Lung (tissue), 12 donors: Measurements from ENCODE around the gene SDK2. TPM values are rescaled to one million over a fixed set of nuclear protein-coding genes. Genes with fewer than 3 reads are reported as not detected.

Source experiments
- ATAC-seq: fragments of 200-7000 bp; cut with Tn5 transposase; one replicate; pipeline ENCODE4 v1.9.1; 2020; ENCODE audit warnings: moderate number of reproducible peaks; ENCODE audit not compliant: insufficient read depth, low FRiP score
- DNase-seq, 3 donors: peaks; one replicate each; pipeline ENCODE4 v3.0.0-alpha.2; 2013 to 2017
- H3K27ac ChIP-seq, 2 donors: one replicate each; pipeline ENCODE4 v1.5.1; 2013; ENCODE audit warnings: mild to moderate bottlenecking in 2 of 2, moderate library complexity in 2 of 2, control low read depth in 1 of 2, inconsistent platforms in 1 of 2, low read depth in 1 of 2, low read length in 1 of 2
- H3K27me3 ChIP-seq, 3 donors: one replicate each; pipeline ENCODE4 v1.5.1; 2013; ENCODE audit warnings: low read length in 2 of 3; ENCODE audit not compliant: control insufficient read depth in 3 of 3, insufficient read depth in 3 of 3
- H3K36me3 ChIP-seq, 4 donors: one replicate each; pipeline ENCODE4 v1.5.1; 2013; ENCODE audit warnings: low read length in 4 of 4, mild to moderate bottlenecking in 1 of 4, moderate library complexity in 1 of 4; ENCODE audit not compliant: control insufficient read depth in 4 of 4, insufficient read depth in 4 of 4
- H3K4me1 ChIP-seq, 5 donors: one replicate each; pipeline ENCODE4 v1.5.1; 2013; ENCODE audit warnings: low read length in 5 of 5, mild to moderate bottlenecking in 2 of 5, moderate library complexity in 1 of 5; ENCODE audit not compliant: control insufficient read depth in 5 of 5, insufficient read depth in 5 of 5
- H3K4me3 ChIP-seq: one replicate; pipeline ENCODE4 v1.5.1; 2013; ENCODE audit warnings: mild to moderate bottlenecking, control low read depth, moderate library complexity
- H3K9ac ChIP-seq, 2 donors: one replicate each; pipeline ENCODE4 v1.5.1; 2013; ENCODE audit warnings: low read length in 2 of 2, control low read depth in 1 of 2; ENCODE audit not compliant: insufficient read depth in 1 of 2
- H3K9me3 ChIP-seq, 4 donors: one replicate each; pipeline ENCODE4 v1.5.1; 2013; ENCODE audit warnings: low read length in 3 of 4, mild to moderate bottlenecking in 1 of 4, moderate library complexity in 1 of 4; ENCODE audit not compliant: control insufficient read depth in 4 of 4, insufficient read depth in 3 of 4
- WGBS, 2 donors: extraction: QIAGEN DNeasy Blood & Tissue Kit; methylation state at CpG; one replicate each; pipeline ENCODE4 v1.1.7; 2013; 5-methylcytosine and 5-hydroxymethylcytosine counted together
- polyA plus RNA-seq, 2 donors: library from polyadenylated mRNA; stranded (reverse); fragments of 200-250 nt; gene quantifications; one replicate each; pipeline ENCODE4 v1.2.1, GENCODE V29; 2013
- total RNA-seq, 2 donors: library from RNA; depleted of rRNA in 1 of 2; stranded (reverse); fragments of >200 nt in 1 of 2; gene quantifications; one replicate each; pipeline ENCODE4 v1.2.1, GENCODE V29; 2014 to 2021
- TF ChIP-seq, protein P1 (sequence below): IDR thresholded peaks from 2 replicates; pipeline ENCODE4 v1.5.1; 2012; ENCODE audit warnings: mild to moderate bottlenecking; ENCODE audit errors: control extremely low read depth, extremely low read depth
- donor health status: control.
- donor health status: control.
- donor health status: Bipolar disorder and iron deficiency.
- donor health status: healthy.
- donor health status: DM: yes; HTN: yes; CAD: no.

SDK2 gene
- total and polyA plus RNA-seq, 4 donors, result 0.91 to 41.7 (median 4.3) TPM

DNA sequence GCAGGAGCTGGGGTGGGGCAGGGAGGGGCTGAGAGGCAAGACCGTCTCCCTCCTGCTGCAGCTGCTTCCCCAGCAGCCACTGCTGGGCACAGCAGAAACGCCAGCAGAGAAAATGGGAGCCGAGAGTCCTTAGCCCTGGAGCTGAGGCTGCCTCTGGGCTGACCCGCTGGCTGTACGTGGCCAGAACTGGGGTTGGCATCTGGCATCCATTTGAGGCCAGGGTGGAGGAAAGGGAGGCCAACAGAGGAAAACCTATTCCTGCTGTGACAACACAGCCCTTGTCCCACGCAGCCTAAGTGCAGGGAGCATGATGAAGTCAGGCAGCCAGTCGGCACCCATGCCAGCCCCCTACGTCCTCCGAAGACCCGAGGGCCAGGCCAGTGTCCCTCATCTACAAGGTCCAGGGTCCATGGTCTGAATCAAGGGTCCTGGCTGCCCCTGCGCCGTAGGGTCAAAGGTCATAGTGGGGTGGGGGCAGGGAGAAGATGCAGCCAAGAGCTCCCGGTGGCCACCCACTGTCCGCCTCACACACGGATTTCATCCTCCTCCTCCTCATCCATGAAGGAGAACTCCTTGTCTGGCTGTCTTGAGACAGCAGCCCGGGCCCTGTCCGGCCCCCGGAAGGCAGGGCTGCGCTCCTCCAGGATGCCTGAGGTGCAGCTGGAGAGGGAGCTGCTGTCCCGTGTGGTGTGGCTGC, 359.2 kb downstream of the SDK2 start:
- DNase-seq (no peak), ATAC-seq (no peak)
- H3K9me3 ChIP-seq, result no peaks in the 10 kb centered on the region
- no peak overlapping the region for H3K9ac ChIP-seq
- H3K27me3 ChIP-seq, result no peaks in the 10 kb centered on the region
- TF ChIP-seq, protein P1, sequence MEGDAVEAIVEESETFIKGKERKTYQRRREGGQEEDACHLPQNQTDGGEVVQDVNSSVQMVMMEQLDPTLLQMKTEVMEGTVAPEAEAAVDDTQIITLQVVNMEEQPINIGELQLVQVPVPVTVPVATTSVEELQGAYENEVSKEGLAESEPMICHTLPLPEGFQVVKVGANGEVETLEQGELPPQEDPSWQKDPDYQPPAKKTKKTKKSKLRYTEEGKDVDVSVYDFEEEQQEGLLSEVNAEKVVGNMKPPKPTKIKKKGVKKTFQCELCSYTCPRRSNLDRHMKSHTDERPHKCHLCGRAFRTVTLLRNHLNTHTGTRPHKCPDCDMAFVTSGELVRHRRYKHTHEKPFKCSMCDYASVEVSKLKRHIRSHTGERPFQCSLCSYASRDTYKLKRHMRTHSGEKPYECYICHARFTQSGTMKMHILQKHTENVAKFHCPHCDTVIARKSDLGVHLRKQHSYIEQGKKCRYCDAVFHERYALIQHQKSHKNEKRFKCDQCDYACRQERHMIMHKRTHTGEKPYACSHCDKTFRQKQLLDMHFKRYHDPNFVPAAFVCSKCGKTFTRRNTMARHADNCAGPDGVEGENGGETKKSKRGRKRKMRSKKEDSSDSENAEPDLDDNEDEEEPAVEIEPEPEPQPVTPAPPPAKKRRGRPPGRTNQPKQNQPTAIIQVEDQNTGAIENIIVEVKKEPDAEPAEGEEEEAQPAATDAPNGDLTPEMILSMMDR, result no peak
- no peak overlapping the region for H3K27ac ChIP-seq
- H3K36me3 ChIP-seq, result peaks cover 7 to 42% (median 27%) of the 10 kb centered on the region in 4 donors
- WGBS, 2 donors, result 82 to 95% methylated on average over 19 to 20 of the region's 20 CpGs
- no peak overlapping the region for H3K4me3 ChIP-seq
- H3K4me1 ChIP-seq, result peaks cover 8 to 38% (median 24%) of the 10 kb centered on the region in 5 donors
